Epithelial cell of umbilical artery (primary cell): ENCODE measurements around the gene PIP5K1A. TPM values are rescaled to one million over a fixed set of nuclear protein-coding genes. Genes with fewer than 3 reads are reported as not detected.

Source experiments
- total RNA-seq: library from RNA; depleted of rRNA; stranded (reverse); fragments of >200 nt; gene quantifications from 2 replicates; pipeline ENCODE4 v1.2.3, GENCODE V29; 2014

PIP5K1A gene
- total RNA-seq = 45.1 and 48.6 TPM in 2 replicates

GRCh38 chr1:151198254-151199127 lies at the start of gene PIP5K1A:
Gene PIP5K1A (plus strand): TSS chr1:151198552. CDS start chr1:151198997, 445 bp downstream.

GRCh38 chr1:151156515-151156819 lies 41.9 kb upstream of the PIP5K1A start, which contains the start of gene TNFAIP8L2:
Gene TNFAIP8L2 (plus strand): TSS chr1:151156649. CDS start chr1:151158698, 2,049 bp downstream.

GRCh38 chr1:151165738-151166504 lies 32.4 kb upstream of the PIP5K1A start, which contains the start of the genes LYSMD1 and SCNM1:
Gene LYSMD1 (minus strand): TSS chr1:151165902. CDS start chr1:151165258, 644 bp downstream.
Gene SCNM1 (plus strand): TSS chr1:151166144. CDS start chr1:151166153, 9 bp downstream.

GRCh38 chr1:151175863-151176262 lies 22.5 kb upstream of the PIP5K1A start, which contains the start of gene TMOD4:
Gene TMOD4 (minus strand): TSS chr1:151175981. CDS start chr1:151174875, 1,106 bp downstream.

GRCh38 chr1:151189637-151190445 lies 8.5 kb upstream of the PIP5K1A start, which contains the start of gene VPS72:
Gene VPS72 (minus strand): TSS chr1:151190197. CDS start chr1:151190121, 76 bp downstream.

GRCh38 chr1:151254217-151255213 lies 56.2 kb downstream of the PIP5K1A start, which contains the start of gene PSMD4:
Gene PSMD4 (plus strand): TSS chr1:151254734. CDS start chr1:151254783, 49 bp downstream.

GRCh38 chr1:151281969-151282882 lies 83.9 kb downstream of the PIP5K1A start, which contains the start of gene ZNF687:
Gene ZNF687 (plus strand): TSS chr1:151282299. CDS start chr1:151286292, 3,993 bp downstream.

Other genes with a start within 250 kb of the PIP5K1A start
- gene CERS2, start 223.7 kb upstream of the PIP5K1A start, total RNA-seq = 61.1 and 71.1 TPM in 2 replicates
- gene ANXA9, start 216.3 kb upstream of the PIP5K1A start, total RNA-seq = not detected in 2 replicates
- 4.5 and 6.2 TPM in 2 replicates for gene MINDY1, start 191.7 kb upstream of the PIP5K1A start, total RNA-seq
- gene PRUNE1, start 190.1 kb upstream of the PIP5K1A start, total RNA-seq = 4.2 and 5.0 TPM in 2 replicates
- 0.32 and 0.46 TPM in 2 replicates for gene BNIPL, start 162.0 kb upstream of the PIP5K1A start, total RNA-seq
- gene C1orf56, start 150.8 kb upstream of the PIP5K1A start, total RNA-seq = 1.3 and 1.5 TPM in 2 replicates
- 67.6 and 76.9 TPM in 2 replicates for gene CDC42SE1, start 138.9 kb upstream of the PIP5K1A start, total RNA-seq
- 3.8 and 5.8 TPM in 2 replicates for gene MLLT11, start 138.2 kb upstream of the PIP5K1A start, total RNA-seq
- gene GABPB2, start 127.8 kb upstream of the PIP5K1A start, total RNA-seq = 4.5 and 6.5 TPM in 2 replicates
- gene SEMA6C, start 51.9 kb upstream of the PIP5K1A start, total RNA-seq = 5.8 and 8.8 TPM in 2 replicates
- not detected in 2 replicates for gene TNFAIP8L2, start 41.9 kb upstream of the PIP5K1A start, total RNA-seq
- gene LYSMD1, start 32.6 kb upstream of the PIP5K1A start, total RNA-seq = 2.6 and 4.4 TPM in 2 replicates
- gene SCNM1, start 32.4 kb upstream of the PIP5K1A start, total RNA-seq = 20.4 and 20.5 TPM in 2 replicates
- gene TMOD4, start 22.6 kb upstream of the PIP5K1A start, total RNA-seq = not detected in 2 replicates
- gene VPS72, start 8.4 kb upstream of the PIP5K1A start, total RNA-seq = 69.8 and 76.7 TPM in 2 replicates
- 255 and 270 TPM in 2 replicates for gene PSMD4, start 56.2 kb downstream of the PIP5K1A start, total RNA-seq
- gene ZNF687, start 83.7 kb downstream of the PIP5K1A start, total RNA-seq = 6.7 and 6.8 TPM in 2 replicates
- gene PI4KB, start 128.9 kb downstream of the PIP5K1A start, total RNA-seq = 29.2 and 37.8 TPM in 2 replicates
- gene RFX5, start 148.7 kb downstream of the PIP5K1A start, total RNA-seq = 44.8 and 63.5 TPM in 2 replicates
- 11.0 and 18.7 TPM in 2 replicates for gene SELENBP1, start 174.2 kb downstream of the PIP5K1A start, total RNA-seq
- 409 and 511 TPM in 2 replicates for gene PSMB4, start 201.0 kb downstream of the PIP5K1A start, total RNA-seq